GM23338 (cell line): ENCODE results near the gene HAPLN2. TPM values are rescaled to one million over a fixed set of nuclear protein-coding genes. Genes with fewer than 3 reads are reported as not detected.

Source experiments
- ATAC-seq: fragments of 200-7000 bp; cut with Tn5 transposase; 3 replicates; pipeline ENCODE4 v1.9.1; 2020
- DNase-seq: peaks from one replicate; pipeline ENCODE4 v3.0.0-alpha.2; 2015; ENCODE audit warnings: low spot score
- H2AFZ ChIP-seq: fragments of 200-600 bp; sonication (generic); 2 replicates; pipeline ENCODE4 v1.8.0; 2016; ENCODE audit warnings: antibody characterized with exemption, mild to moderate bottlenecking, moderate library complexity
- H3F3A ChIP-seq: fragments of 200-600 bp; sonication (generic); replicated peaks from 2 replicates; pipeline ENCODE4 v1.8.0; 2017; ENCODE audit warnings: antibody characterized with exemption, mixed run types, low read depth
- H3K27ac ChIP-seq: fragments of 200-600 bp; sonication (generic); 2 replicates; pipeline ENCODE4 v1.6.1; 2016; ENCODE audit warnings: low read depth
- H3K27me3 ChIP-seq: fragments of 200-600 bp; sonication (generic); 2 replicates; pipeline ENCODE4 v1.8.0; 2016; ENCODE audit warnings: mild to moderate bottlenecking, mixed run types, moderate library complexity; ENCODE audit not compliant: insufficient read depth
- H3K36me3 ChIP-seq: fragments of 200-600 bp; sonication (generic); 2 replicates; pipeline ENCODE4 v1.8.0; 2016; ENCODE audit warnings: mild to moderate bottlenecking; ENCODE audit not compliant: insufficient read depth
- H3K4me1 ChIP-seq: fragments of 200-600 bp; sonication (generic); 2 replicates; pipeline ENCODE4 v1.8.0; 2016; ENCODE audit warnings: mild to moderate bottlenecking, moderate library complexity; ENCODE audit not compliant: insufficient read depth
- H3K4me2 ChIP-seq: fragments of 200-600 bp; sonication (generic); 2 replicates; pipeline ENCODE4 v1.7.1; 2017; ENCODE audit warnings: mixed run types
- H3K4me3 ChIP-seq: fragments of 200-600 bp; sonication (generic); 2 replicates; pipeline ENCODE4 v1.6.1; 2016; ENCODE audit warnings: mixed run types
- H3K79me2 ChIP-seq: fragments of 200-600 bp; sonication (generic); replicated peaks from 2 replicates; pipeline ENCODE4 v1.8.0; 2017; ENCODE audit warnings: mild to moderate bottlenecking; ENCODE audit not compliant: insufficient read depth
- H3K9me2 ChIP-seq: fragments of 200-600 bp; sonication (generic); 2 replicates; pipeline ENCODE4 v1.8.0; 2017; ENCODE audit not compliant: insufficient read depth
- H4K20me1 ChIP-seq: fragments of 200-600 bp; sonication (generic); replicated peaks from 2 replicates; pipeline ENCODE4 v1.8.0; 2017; ENCODE audit warnings: mild to moderate bottlenecking; ENCODE audit not compliant: insufficient read depth
- H3K27ac Mint-ChIP-seq: 2 replicates; pipeline ENCODE4 v1.8.0; 2020; ENCODE audit warnings: inconsistent platforms, mild to moderate bottlenecking, moderate library complexity, mixed read lengths
- H3K27me3 Mint-ChIP-seq: 3 replicates; pipeline ENCODE4 v1.8.0; 2022; ENCODE audit warnings: low read depth, mild to moderate bottlenecking, moderate library complexity, mixed read lengths, inconsistent platforms; ENCODE audit not compliant: insufficient read depth, poor library complexity
- H3K36me3 Mint-ChIP-seq: 3 replicates; pipeline ENCODE4 v1.8.0; 2021; ENCODE audit warnings: low read depth, mild to moderate bottlenecking, inconsistent platforms, moderate library complexity, mixed read lengths
- H3K4me1 Mint-ChIP-seq: 3 replicates; pipeline ENCODE4 v1.8.0; 2020; ENCODE audit warnings: mild to moderate bottlenecking, inconsistent platforms, mixed read lengths
- H3K4me3 Mint-ChIP-seq: 3 replicates; pipeline ENCODE4 v1.8.0; 2021; ENCODE audit warnings: moderate library complexity, mild to moderate bottlenecking, inconsistent platforms, mixed read lengths
- H3K9me3 Mint-ChIP-seq: 3 replicates; pipeline ENCODE4 v1.8.0; 2020; ENCODE audit warnings: moderate library complexity, mild to moderate bottlenecking, inconsistent platforms, mixed read lengths
- EZH2 ChIP-seq: fragments of 200-600 bp; sonication (generic); IDR thresholded peaks from one replicate; pipeline ENCODE4 v1.8.0; 2017; ENCODE audit warnings: antibody characterized with exemption, mild to moderate bottlenecking, low read depth; ENCODE audit not compliant: unreplicated experiment
- NANOG ChIP-seq: IDR thresholded peaks from 2 replicates; pipeline ENCODE4 v1.6.1; 2016; ENCODE audit warnings: antibody characterized with exemption, borderline replicate concordance
- STAT1 ChIP-seq: IDR thresholded peaks from one replicate; pipeline ENCODE4 v1.6.1; 2016; ENCODE audit warnings: antibody characterized with exemption; ENCODE audit not compliant: unreplicated experiment
- ZNF114 ChIP-seq: fragments of 250-450 bp; sonication (Bioruptor Pico); IDR thresholded peaks from 2 replicates; pipeline ENCODE4 v1.5.0; 2020; ENCODE audit warnings: mild to moderate bottlenecking, moderate library complexity
- polyA plus RNA-seq: library from polyadenylated mRNA; unstranded; fragments of >200 nt; fragmentation: Nextera tagmentation; extraction: Ambion mirVana; gene quantifications from 2 replicates; pipeline ENCODE4 v1.2.1, GENCODE V29; 2016
- total RNA-seq: library from RNA; depleted of rRNA; stranded (reverse); fragments of >200 nt; shearing (Covaris generic); gene quantifications from 2 replicates; pipeline ENCODE4 v1.2.3, GENCODE V29; 2014
- TF ChIP-seq, protein P1 (sequence below), 2 experiments: fragments of 200-600 bp in 1 of 2; sonication (generic) in 1 of 2; conservative IDR thresholded peaks; 2 replicates each; pipeline versions ENCODE4 v1.5.1 to v1.6.1; 2016 to 2017; ENCODE audit warnings: antibody characterized with exemption in 2 of 2, low read depth in 2 of 2, mild to moderate bottlenecking in 2 of 2, moderate library complexity in 1 of 2
- TF ChIP-seq, protein P2 (sequence below): IDR thresholded peaks from 2 replicates; pipeline ENCODE4 v1.6.1; 2016; ENCODE audit warnings: antibody characterized with exemption
- TF ChIP-seq, protein P3 (sequence below): fragments of 250-450 bp; sonication (Bioruptor Pico); IDR thresholded peaks from 2 replicates; pipeline ENCODE4 v1.5.0; 2020; ENCODE audit warnings: mild to moderate bottlenecking, moderate library complexity

The HAPLN2 gene
- total and polyA plus RNA-seq, 2 experiments from 2014 or later = 0.53 TPM; not detected in 1

DNA sequence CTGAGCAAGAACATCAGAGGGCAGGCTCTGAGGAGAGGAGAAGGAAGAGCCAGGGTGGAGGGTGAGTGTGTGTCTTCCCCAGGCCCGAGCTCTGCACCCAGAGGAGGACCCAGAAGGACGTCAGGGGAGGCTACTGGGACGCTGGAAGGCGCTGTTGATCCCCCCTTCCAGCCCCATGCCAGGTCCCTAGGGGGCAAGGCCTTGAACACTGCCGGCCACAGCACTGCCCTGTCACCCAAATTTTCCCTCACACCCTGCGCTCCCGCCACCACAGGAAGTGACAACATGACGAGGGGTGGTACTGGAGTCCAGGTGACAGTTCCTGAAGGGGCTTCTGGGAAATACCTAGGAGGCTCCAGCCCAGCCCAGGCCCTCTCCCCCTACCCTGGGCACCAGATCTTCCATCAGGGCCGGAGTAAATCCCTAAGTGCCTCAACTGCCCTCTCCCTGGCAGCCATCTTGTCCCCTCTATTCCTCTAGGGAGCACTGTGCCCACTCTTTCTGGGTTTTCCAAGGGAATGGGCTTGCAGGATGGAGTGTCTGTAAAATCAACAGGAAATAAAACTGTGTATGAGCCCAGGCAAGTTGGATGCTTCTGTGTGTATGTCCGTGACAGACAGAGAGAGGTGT, 39.8 kb downstream of the HAPLN2 start (continued):
- TF ChIP-seq, protein P1, sequence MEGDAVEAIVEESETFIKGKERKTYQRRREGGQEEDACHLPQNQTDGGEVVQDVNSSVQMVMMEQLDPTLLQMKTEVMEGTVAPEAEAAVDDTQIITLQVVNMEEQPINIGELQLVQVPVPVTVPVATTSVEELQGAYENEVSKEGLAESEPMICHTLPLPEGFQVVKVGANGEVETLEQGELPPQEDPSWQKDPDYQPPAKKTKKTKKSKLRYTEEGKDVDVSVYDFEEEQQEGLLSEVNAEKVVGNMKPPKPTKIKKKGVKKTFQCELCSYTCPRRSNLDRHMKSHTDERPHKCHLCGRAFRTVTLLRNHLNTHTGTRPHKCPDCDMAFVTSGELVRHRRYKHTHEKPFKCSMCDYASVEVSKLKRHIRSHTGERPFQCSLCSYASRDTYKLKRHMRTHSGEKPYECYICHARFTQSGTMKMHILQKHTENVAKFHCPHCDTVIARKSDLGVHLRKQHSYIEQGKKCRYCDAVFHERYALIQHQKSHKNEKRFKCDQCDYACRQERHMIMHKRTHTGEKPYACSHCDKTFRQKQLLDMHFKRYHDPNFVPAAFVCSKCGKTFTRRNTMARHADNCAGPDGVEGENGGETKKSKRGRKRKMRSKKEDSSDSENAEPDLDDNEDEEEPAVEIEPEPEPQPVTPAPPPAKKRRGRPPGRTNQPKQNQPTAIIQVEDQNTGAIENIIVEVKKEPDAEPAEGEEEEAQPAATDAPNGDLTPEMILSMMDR (conservative IDR thresholded peaks at IDR 0.05; ENCODE audit: low read depth in 2 of 2) = peak in 1 of 2 experiments; percentile 11; a peak in 1 of 4 replicates

DNA sequence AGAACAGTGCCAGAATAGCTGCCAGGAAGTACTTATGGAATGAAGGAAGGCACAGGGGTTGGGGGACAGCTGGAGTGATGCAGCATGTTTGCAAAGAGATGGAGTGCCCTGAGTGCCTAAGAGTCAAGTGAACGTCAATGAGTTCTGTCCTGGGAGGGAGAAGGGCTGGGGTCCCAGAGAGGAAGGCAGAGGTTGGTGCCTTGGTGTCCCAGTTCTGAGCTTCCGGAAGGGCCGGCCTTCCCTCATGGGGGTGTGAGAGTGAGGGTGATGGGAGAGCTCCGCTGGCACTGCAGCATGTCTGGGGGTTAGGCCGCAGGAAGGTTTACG, 40.4 kb downstream of the HAPLN2 start:
- no peaks in the 10 kb centered on the region for H3K9me2 ChIP-seq
- Mint-ChIP-seq H3K4me1 (peaks cover 73% of the 10 kb centered on the region), H3K4me3 (no peak overlapping the region; the same call in 2 of the 3 replicates), H3K27me3 (peaks cover 50% of the 10 kb centered on the region), H3K27ac (no peak overlapping the region), H3K9me3 (no peaks in the 10 kb centered on the region; the same call in 1 of the 3 replicates), H3K36me3 (peaks cover 2% of the 10 kb centered on the region; the same call in 1 of the 3 replicates)
- H3K27me3 ChIP-seq = peaks cover 52% of the 10 kb centered on the region
- no peaks in the 10 kb centered on the region for H3K36me3 ChIP-seq
- peak overlapping the region; percentile 60 for H3K4me2 ChIP-seq
- no peaks in the 10 kb centered on the region for H4K20me1 ChIP-seq
- TF ChIP-seq, protein P2, sequence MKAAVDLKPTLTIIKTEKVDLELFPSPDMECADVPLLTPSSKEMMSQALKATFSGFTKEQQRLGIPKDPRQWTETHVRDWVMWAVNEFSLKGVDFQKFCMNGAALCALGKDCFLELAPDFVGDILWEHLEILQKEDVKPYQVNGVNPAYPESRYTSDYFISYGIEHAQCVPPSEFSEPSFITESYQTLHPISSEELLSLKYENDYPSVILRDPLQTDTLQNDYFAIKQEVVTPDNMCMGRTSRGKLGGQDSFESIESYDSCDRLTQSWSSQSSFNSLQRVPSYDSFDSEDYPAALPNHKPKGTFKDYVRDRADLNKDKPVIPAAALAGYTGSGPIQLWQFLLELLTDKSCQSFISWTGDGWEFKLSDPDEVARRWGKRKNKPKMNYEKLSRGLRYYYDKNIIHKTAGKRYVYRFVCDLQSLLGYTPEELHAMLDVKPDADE = no peak
- TF ChIP-seq EZH2 (no peak), STAT1 (no peak), ZNF114 (CRISPR knock-in tag) (no peak), NANOG (no peak)
- TF ChIP-seq, protein P3, sequence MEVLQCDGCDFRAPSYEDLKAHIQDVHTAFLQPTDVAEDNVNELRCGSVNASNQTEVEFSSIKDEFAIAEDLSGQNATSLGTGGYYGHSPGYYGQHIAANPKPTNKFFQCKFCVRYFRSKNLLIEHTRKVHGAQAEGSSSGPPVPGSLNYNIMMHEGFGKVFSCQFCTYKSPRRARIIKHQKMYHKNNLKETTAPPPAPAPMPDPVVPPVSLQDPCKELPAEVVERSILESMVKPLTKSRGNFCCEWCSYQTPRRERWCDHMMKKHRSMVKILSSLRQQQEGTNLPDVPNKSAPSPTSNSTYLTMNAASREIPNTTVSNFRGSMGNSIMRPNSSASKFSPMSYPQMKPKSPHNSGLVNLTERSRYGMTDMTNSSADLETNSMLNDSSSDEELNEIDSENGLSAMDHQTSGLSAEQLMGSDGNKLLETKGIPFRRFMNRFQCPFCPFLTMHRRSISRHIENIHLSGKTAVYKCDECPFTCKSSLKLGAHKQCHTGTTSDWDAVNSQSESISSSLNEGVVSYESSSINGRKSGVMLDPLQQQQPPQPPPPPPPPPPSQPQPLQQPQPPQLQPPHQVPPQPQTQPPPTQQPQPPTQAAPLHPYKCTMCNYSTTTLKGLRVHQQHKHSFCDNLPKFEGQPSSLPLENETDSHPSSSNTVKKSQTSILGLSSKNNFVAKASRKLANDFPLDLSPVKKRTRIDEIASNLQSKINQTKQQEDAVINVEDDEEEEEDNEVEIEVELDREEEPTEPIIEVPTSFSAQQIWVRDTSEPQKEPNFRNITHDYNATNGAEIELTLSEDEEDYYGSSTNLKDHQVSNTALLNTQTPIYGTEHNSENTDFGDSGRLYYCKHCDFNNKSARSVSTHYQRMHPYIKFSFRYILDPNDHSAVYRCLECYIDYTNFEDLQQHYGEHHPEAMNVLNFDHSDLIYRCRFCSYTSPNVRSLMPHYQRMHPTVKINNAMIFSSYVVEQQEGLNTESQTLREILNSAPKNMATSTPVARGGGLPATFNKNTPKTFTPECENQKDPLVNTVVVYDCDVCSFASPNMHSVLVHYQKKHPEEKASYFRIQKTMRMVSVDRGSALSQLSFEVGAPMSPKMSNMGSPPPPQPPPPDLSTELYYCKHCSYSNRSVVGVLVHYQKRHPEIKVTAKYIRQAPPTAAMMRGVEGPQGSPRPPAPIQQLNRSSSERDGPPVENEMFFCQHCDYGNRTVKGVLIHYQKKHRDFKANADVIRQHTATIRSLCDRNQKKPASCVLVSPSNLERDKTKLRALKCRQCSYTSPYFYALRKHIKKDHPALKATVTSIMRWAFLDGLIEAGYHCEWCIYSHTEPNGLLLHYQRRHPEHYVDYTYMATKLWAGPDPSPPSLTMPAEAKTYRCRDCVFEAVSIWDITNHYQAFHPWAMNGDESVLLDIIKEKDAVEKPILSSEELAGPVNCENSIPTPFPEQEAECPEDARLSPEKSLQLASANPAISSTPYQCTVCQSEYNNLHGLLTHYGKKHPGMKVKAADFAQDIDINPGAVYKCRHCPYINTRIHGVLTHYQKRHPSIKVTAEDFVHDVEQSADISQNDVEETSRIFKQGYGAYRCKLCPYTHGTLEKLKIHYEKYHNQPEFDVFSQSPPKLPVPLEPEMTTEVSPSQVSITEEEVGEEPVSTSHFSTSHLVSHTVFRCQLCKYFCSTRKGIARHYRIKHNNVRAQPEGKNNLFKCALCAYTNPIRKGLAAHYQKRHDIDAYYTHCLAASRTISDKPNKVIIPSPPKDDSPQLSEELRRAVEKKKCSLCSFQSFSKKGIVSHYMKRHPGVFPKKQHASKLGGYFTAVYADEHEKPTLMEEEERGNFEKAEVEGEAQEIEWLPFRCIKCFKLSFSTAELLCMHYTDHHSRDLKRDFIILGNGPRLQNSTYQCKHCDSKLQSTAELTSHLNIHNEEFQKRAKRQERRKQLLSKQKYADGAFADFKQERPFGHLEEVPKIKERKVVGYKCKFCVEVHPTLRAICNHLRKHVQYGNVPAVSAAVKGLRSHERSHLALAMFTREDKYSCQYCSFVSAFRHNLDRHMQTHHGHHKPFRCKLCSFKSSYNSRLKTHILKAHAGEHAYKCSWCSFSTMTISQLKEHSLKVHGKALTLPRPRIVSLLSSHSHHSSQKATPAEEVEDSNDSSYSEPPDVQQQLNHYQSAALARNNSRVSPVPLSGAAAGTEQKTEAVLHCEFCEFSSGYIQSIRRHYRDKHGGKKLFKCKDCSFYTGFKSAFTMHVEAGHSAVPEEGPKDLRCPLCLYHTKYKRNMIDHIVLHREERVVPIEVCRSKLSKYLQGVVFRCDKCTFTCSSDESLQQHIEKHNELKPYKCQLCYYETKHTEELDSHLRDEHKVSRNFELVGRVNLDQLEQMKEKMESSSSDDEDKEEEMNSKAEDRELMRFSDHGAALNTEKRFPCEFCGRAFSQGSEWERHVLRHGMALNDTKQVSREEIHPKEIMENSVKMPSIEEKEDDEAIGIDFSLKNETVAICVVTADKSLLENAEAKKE = no peak
- no peak overlapping the region for H3K27ac ChIP-seq
- H3K4me1 ChIP-seq = peaks cover 61% of the 10 kb centered on the region
- H3K79me2 ChIP-seq = no peaks in the 10 kb centered on the region
- no peak overlapping the region for H3K4me3 ChIP-seq
- ATAC-seq (no peak), DNase-seq (no peak)
- H3F3A ChIP-seq = peaks cover 24% of the 10 kb centered on the region; the same call in 1 of the 2 replicates
- H2AFZ ChIP-seq = peak overlapping the region; percentile 74; the same call in 1 of the 2 replicates
